Neural cell (in vitro differentiated cells): ENCODE results near the gene ITIH2. TPM values are rescaled to one million over a fixed set of nuclear protein-coding genes. Genes with fewer than 3 reads are reported as not detected.

ENCODE experiments used
- H2AFZ ChIP-seq: fragments of 200-600, 300-800 bp; sonication (generic), shearing (Covaris generic); 2 replicates; pipeline ENCODE4 v1.6.0; 2014; ENCODE audit warnings: low read depth, mild to moderate bottlenecking, antibody characterized with exemption, low read length, moderate library complexity
- H3F3A ChIP-seq: fragments of 200-600 bp; shearing (Covaris generic); 2 replicates; pipeline ENCODE4 v1.6.1; 2016; ENCODE audit warnings: mild to moderate bottlenecking, moderate library complexity, mixed read lengths, antibody characterized with exemption, low read length; ENCODE audit not compliant: insufficient read depth, poor library complexity, severe bottlenecking
- H3K27ac ChIP-seq: fragments of 200-600, 300-800 bp; sonication (generic), shearing (Covaris generic); 2 replicates; pipeline ENCODE4 v1.5.1; 2014; ENCODE audit warnings: mild to moderate bottlenecking, low read length, moderate library complexity
- H3K27me3 ChIP-seq: fragments of 300-800, 200-600 bp; sonication (generic), shearing (Covaris generic); 2 replicates; pipeline ENCODE4 v1.6.0; 2014; ENCODE audit warnings: mild to moderate bottlenecking, low read depth, low read length, moderate library complexity; ENCODE audit not compliant: insufficient read depth
- H3K36me3 ChIP-seq: fragments of 300-800, 200-600 bp; sonication (generic), shearing (Covaris generic); 2 replicates; pipeline ENCODE4 v1.5.1; 2014; ENCODE audit warnings: mild to moderate bottlenecking, antibody characterized with exemption, low read length, moderate library complexity; ENCODE audit not compliant: insufficient read depth
- H3K4me2 ChIP-seq: fragments of 300-800, 200-600 bp; sonication (generic), shearing (Covaris generic); 2 replicates; pipeline ENCODE4 v1.6.0; 2014; ENCODE audit warnings: mild to moderate bottlenecking, low read length
- H3K4me3 ChIP-seq: fragments of 300-800, 200-600 bp; sonication (generic), shearing (Covaris generic); 2 replicates; pipeline ENCODE4 v1.5.1; 2014; ENCODE audit warnings: mild to moderate bottlenecking, low read length, moderate library complexity
- H3K79me2 ChIP-seq: fragments of 200-600 bp; shearing (Covaris generic); replicated peaks from 2 replicates; pipeline ENCODE4 v1.6.0; 2014; ENCODE audit warnings: mild to moderate bottlenecking, low read length, moderate library complexity; ENCODE audit not compliant: insufficient read depth
- H3K9ac ChIP-seq: fragments of 300-800, 200-600 bp; sonication (generic), shearing (Covaris generic); 2 replicates; pipeline ENCODE4 v1.6.1; 2016; ENCODE audit warnings: mild to moderate bottlenecking, low read length, mixed read lengths
- H3K9me2 ChIP-seq: fragments of 200-600 bp; shearing (Covaris generic); 2 replicates; pipeline ENCODE4 v1.6.1; 2016; ENCODE audit warnings: mild to moderate bottlenecking, low read length, mixed read lengths; ENCODE audit not compliant: insufficient read depth
- H3K9me3 ChIP-seq: fragments of 200-600, 300-800 bp; sonication (generic), shearing (Covaris generic); 2 replicates; pipeline ENCODE4 v1.6.1; 2016; ENCODE audit warnings: mild to moderate bottlenecking, mixed run types, low read length, moderate library complexity, mixed read lengths
- H4K20me1 ChIP-seq: fragments of 200-600 bp; shearing (Covaris generic); 2 replicates; pipeline ENCODE4 v1.6.1; 2016; ENCODE audit warnings: mild to moderate bottlenecking, mixed run types; ENCODE audit not compliant: insufficient read depth
- CTCF ChIP-seq: fragments of 450-650 bp; IDR thresholded peaks from 2 replicates; pipeline ENCODE4 v1.5.1; 2014; ENCODE audit warnings: antibody characterized with exemption, mild to moderate bottlenecking, moderate library complexity; ENCODE audit not compliant: poor library complexity, severe bottlenecking
- EP300 ChIP-seq: fragments of 450-650 bp; conservative IDR thresholded peaks from 2 replicates; pipeline ENCODE4 v1.6.1; 2014; ENCODE audit warnings: antibody characterized with exemption, mild to moderate bottlenecking, moderate library complexity; ENCODE audit not compliant: poor library complexity, severe bottlenecking
- EZH2 ChIP-seq: fragments of 200-600, 300-800 bp; shearing (Covaris generic), sonication (generic); IDR thresholded peaks from 2 replicates; pipeline ENCODE4 v1.6.1; 2014; ENCODE audit warnings: antibody characterized with exemption, low read length, borderline replicate concordance, mild to moderate bottlenecking; ENCODE audit not compliant: insufficient read depth, poor library complexity, severe bottlenecking
- MXI1 ChIP-seq: fragments of 450-650 bp; conservative IDR thresholded peaks from 2 replicates; pipeline ENCODE4 v1.6.1; 2014; ENCODE audit warnings: antibody characterized with exemption, mild to moderate bottlenecking; ENCODE audit not compliant: poor library complexity, severe bottlenecking
- POLR2AphosphoS5 ChIP-seq: IDR thresholded peaks from 2 replicates; pipeline ENCODE4 v1.6.1; 2012
- RAD21 ChIP-seq: fragments of 450-650 bp; conservative IDR thresholded peaks from 2 replicates; pipeline ENCODE4 v1.6.1; 2014; ENCODE audit warnings: antibody characterized with exemption, mild to moderate bottlenecking, moderate library complexity
- REST ChIP-seq: IDR thresholded peaks from 2 replicates; pipeline ENCODE4 v1.6.1; 2012; ENCODE audit warnings: borderline replicate concordance
- SMC3 ChIP-seq: fragments of 450-650 bp; conservative IDR thresholded peaks from 2 replicates; pipeline ENCODE4 v1.6.1; 2014; ENCODE audit warnings: antibody characterized with exemption, mild to moderate bottlenecking, moderate library complexity; ENCODE audit not compliant: poor library complexity
- TAF1 ChIP-seq: IDR thresholded peaks from 2 replicates; pipeline ENCODE4 v1.6.1; 2012; ENCODE audit warnings: low read depth
- polyA plus RNA-seq: library from polyadenylated mRNA; depleted of rRNA; stranded (reverse); fragments of >200 nt; gene quantifications from 2 replicates; pipeline ENCODE4 v1.2.3, GENCODE V29; 2014

ITIH2 gene
- polyA plus RNA-seq, 1 donor from 2014 or later = not detected

- no peaks in the 10 kb centered on the region for H3K27me3 ChIP-seq
- TF ChIP-seq REST = no peak
- TF ChIP-seq SMC3 = no peak
- no peak for TF ChIP-seq EP300
- no peak for TF ChIP-seq POLR2AphosphoS5
- no peak for TF ChIP-seq CTCF
- no peak for TF ChIP-seq EZH2
- TF ChIP-seq RAD21 = no peak
- TF ChIP-seq MXI1 = no peak
- no peaks in the 10 kb centered on the region for H3K9me3 ChIP-seq
- no peaks in the 10 kb centered on the region for H3K79me2 ChIP-seq
- H3K36me3 ChIP-seq = peaks cover 13% of the 10 kb centered on the region
- H3K9me2 ChIP-seq = no peaks in the 10 kb centered on the region
- H3K27ac ChIP-seq = no peak overlapping the region
- H3K9ac ChIP-seq = no peak overlapping the region
- H3K4me2 ChIP-seq = no peak overlapping the region
- H4K20me1 ChIP-seq = no peaks in the 10 kb centered on the region
- no peaks in the 10 kb centered on the region for H3F3A ChIP-seq
- no peak overlapping the region for H2AFZ ChIP-seq
- no peak overlapping the region for H3K4me3 ChIP-seq
Observed at GRCh38 chr10:7763929-7764328, 60.8 kb downstream of the ITIH2 start.

GRCh38 chr10:7766241-7766640, 63.1 kb downstream of the ITIH2 start:
- H3K27ac ChIP-seq = no peak overlapping the region
- H3F3A ChIP-seq = no peaks in the 10 kb centered on the region
- no peak for TF ChIP-seq TAF1
- no peak for TF ChIP-seq RAD21
- no peak for TF ChIP-seq REST
- peaks cover 11% of the 10 kb centered on the region for H3K36me3 ChIP-seq
- H3K9me3 ChIP-seq = no peaks in the 10 kb centered on the region
- no peaks in the 10 kb centered on the region for H3K79me2 ChIP-seq
- H2AFZ ChIP-seq = no peak overlapping the region
- H4K20me1 ChIP-seq = no peaks in the 10 kb centered on the region
- no peaks in the 10 kb centered on the region for H3K27me3 ChIP-seq
- H3K9ac ChIP-seq = no peak overlapping the region
- no peak overlapping the region for H3K4me3 ChIP-seq
- H3K9me2 ChIP-seq = no peaks in the 10 kb centered on the region
- no peak overlapping the region for H3K4me2 ChIP-seq
